ENCODE data around the gene SLC34A1.
"Not testable (repeated sequence)": the region's sequence is repeated elsewhere in the genome, so short reads cannot be mapped to it uniquely, and the experiment has no call there.

SLC34A1 gene

GRCh38 chr5:177371120-177372033 is 12.9 kb upstream of the SLC34A1 start:
- DNase-seq (ENCODE audit: low spot score) = no peak
- no peak for TF ChIP-seq CTCF (IDR thresholded peaks at IDR 0.05; ENCODE audit: extremely low read depth, missing control alignments)

GRCh38 chr5:177372034-177372896 is 12.0 kb upstream of the SLC34A1 start:
- TF ChIP-seq CTCF (IDR thresholded peaks at IDR 0.05; ENCODE audit: extremely low read depth, missing control alignments) = no peak
- no peak for DNase-seq (ENCODE audit: low spot score)

- no peak for TF ChIP-seq CTCF (IDR thresholded peaks at IDR 0.05; ENCODE audit: extremely low read depth, missing control alignments)
- DNase-seq (ENCODE audit: low spot score) = no peak
These were observed 11.3 kb upstream of the SLC34A1 start for GRCh38 chr5:177372910-177373309.

- no peak for TF ChIP-seq CTCF (IDR thresholded peaks at IDR 0.05; ENCODE audit: extremely low read depth, missing control alignments)
- no peak for DNase-seq (ENCODE audit: low spot score)
These were observed 10.4 kb upstream of the SLC34A1 start for GRCh38 chr5:177373806-177374205.

DNA sequence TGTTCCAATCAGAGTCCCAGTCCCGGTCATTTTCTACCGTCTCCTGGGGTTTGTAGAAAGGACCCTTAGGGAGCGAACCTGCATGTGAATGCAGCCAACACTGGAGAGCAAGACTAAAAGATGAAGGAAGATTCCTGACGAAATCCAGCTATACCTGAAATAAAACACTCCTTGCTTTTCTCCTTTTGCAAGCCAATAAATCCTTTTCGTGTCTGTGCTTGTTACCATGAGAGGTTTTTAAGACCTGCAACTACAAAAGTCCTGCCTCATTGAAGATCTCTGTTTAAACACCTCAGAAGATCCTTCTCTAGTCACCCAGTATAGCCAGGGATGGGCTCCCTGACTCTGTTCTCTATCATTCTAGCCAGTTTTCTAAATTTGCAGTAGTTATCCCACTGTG is 10.0 kb upstream of the SLC34A1 start:
- no peak for TF ChIP-seq CTCF (IDR thresholded peaks at IDR 0.05; ENCODE audit: extremely low read depth, missing control alignments)
- no peak for DNase-seq (ENCODE audit: low spot score)

DNA sequence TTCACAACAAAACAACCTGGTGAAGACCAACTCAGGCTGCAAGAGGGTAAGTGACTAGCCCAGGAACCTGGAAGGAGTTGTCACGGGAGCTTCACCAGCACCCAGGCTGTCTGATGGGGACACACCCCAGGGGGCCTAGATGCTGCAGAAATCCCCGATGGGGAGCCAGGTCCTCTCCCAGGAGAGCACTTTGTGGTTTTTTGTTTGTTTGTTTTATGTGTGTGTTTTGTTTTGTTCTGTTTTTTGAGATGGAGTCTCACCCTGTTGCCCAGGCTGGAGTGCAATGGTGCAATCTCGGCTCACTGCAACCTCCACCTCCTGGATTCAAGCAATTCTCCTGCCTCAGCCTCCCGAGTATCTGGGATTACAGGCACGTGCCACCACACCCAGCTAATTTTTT is 8.7 kb upstream of the SLC34A1 start:
- not testable (repeated sequence) for DNase-seq (ENCODE audit: low spot score)

DNA sequence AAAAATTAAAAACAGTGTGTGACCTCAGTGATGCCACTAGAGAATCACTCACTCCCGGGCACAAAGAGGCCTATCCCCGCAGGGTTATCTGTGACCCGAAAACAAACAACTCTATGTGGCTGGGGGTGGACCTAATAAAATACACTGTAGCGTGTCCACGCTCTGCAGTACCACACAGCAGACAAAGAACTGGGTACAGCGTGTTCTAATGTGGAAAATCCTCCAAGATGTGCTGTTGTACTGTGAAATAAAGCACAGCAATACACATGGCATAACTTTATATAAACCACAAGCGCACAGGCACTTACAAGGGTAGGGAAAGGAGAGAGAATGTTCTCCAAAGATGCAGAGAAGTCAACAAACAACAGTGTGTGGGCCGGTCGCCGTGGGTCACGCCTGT is 8.1 kb upstream of the SLC34A1 start:
- no peak for TF ChIP-seq CTCF (IDR thresholded peaks at IDR 0.05; ENCODE audit: extremely low read depth, missing control alignments)
- no peak for DNase-seq (ENCODE audit: low spot score)
